K562 (cell line): ENCODE results near the gene TMEM217. TPM values are rescaled to one million over a fixed set of nuclear protein-coding genes. Genes with fewer than 3 reads are reported as not detected.
A peak's percentile ranks its signal among the peaks of the same experiment; 100 is the strongest.

Experiments
- DDX20 ChIP-seq: fragments of 450-650 bp; IDR thresholded peaks from 2 replicates; pipeline ENCODE4 v1.6.1; 2016; ENCODE audit warnings: missing genetic modification characterization, low read depth, mild to moderate bottlenecking, missing compliant biosample characterization, moderate library complexity
- MYC ChIP-seq, 2 experiments: fragments of 250-450 bp in 1 of 2; sonication (Bioruptor Pico) in 1 of 2; IDR thresholded peaks; 2 replicates each; pipeline versions ENCODE4 v1.5.1 to v1.6.1; 2012 to 2021; ENCODE audit warnings: low read depth in 2 of 2, borderline replicate concordance in 1 of 2, improper control_type of control experiment in 1 of 2, low read length in 1 of 2, mild to moderate bottlenecking in 1 of 2, moderate library complexity in 1 of 2
- ZNF253 ChIP-seq: fragments of 250-450 bp; sonication (Bioruptor Pico); conservative IDR thresholded peaks from 2 replicates; pipeline ENCODE4 v1.6.1; 2021; ENCODE audit warnings: mild to moderate bottlenecking
- polyA plus RNA-seq, 8 experiments: library from polyadenylated mRNA; depleted of rRNA in 4 of 8; stranded (reverse) in 5 of 8; unstranded in 3 of 8; fragments of >200 nt; fragmentation: Nextera tagmentation in 2 of 8; fragmentation: Illumina TruSeq in 1 of 8; extraction: Ambion mirVana in 2 of 8; extraction: Trizol in 1 of 8; gene quantifications; 2 replicates each; pipeline versions ENCODE4 v1.2.1 to v1.2.3, GENCODE V29; 2011 to 2014; ENCODE audit warnings: inconsistent platforms in 1 of 8, missing spikeins in 1 of 8
- total RNA-seq, 7 experiments: library from RNA; depleted of rRNA in 6 of 7; stranded (reverse); fragments of >200 nt in 6 of 7; fragmentation: Illumina TruSeq in 2 of 7; extraction: Trizol in 2 of 7; gene quantifications; 2 replicates each; pipeline versions ENCODE4 v1.2.1 to v1.2.3, GENCODE V29; 2011 to 2021; ENCODE audit warnings: low replicate concordance in 1 of 7
- TF ChIP-seq, protein P1 (sequence below): sonication (generic); formaldehyde crosslinking; IDR thresholded peaks from 2 replicates; pipeline ENCODE4 v1.9.0; 2022; ENCODE audit warnings: mild to moderate bottlenecking, missing genetic modification reagents
- TF ChIP-seq, protein P2 (sequence below): fragments of 450-650 bp; formaldehyde crosslinking; IDR thresholded peaks from 2 replicates; pipeline ENCODE4 v1.4.0; 2020; ENCODE audit warnings: mild to moderate bottlenecking, moderate library complexity
- TF ChIP-seq, protein P3 (sequence below): fragments of 450-650 bp; IDR thresholded peaks from 2 replicates; pipeline ENCODE4 v1.6.1; 2016; ENCODE audit warnings: mild to moderate bottlenecking, moderate library complexity
- TF ChIP-seq, protein P4 (sequence below): fragments of 450-650 bp; conservative IDR thresholded peaks from 2 replicates; pipeline ENCODE4 v1.6.1; 2016; ENCODE audit warnings: missing genetic modification characterization, low read depth, mild to moderate bottlenecking, control low read depth, missing compliant biosample characterization
- TF ChIP-seq, protein P5 (sequence below): fragments of 250-450 bp; sonication (Bioruptor Pico); IDR thresholded peaks from 2 replicates; pipeline ENCODE4 v1.5.0; 2020; ENCODE audit warnings: mild to moderate bottlenecking

The TMEM217 gene
- total and polyA plus RNA-seq, 9 of the 15 experiments (the other 6 are each of a cell fraction or from before 2014, with no cell fraction given): 1.3 to 8.0 (median 1.9) TPM

DNA sequence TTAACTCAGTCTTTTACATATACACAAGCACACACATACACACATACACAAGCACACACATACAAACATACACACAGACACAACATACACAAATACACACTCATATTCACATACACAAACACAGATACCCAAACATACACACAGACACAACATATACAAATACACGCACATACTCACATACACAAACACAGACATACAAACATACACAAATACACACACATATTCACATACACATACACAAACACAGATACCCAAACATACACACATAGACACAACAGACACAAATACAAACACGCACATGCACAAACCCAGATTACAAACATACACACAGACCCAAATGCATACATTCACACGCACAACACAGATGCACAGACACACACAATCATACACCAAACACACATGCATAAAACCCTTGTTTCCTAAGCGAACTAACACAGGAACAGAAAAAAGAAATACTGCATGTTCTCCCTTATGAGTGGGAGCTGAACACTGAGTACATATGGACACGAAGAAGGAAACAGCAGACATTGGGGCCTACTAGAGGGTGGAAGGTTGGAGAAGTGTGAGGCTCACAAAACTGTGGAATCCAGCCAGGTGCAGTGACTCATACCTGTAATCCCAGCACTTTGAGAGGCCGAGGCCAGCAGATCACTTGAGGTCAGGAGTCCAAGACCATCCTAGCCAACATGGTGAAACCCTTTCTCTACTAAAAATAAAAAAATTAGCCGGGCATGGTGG, 53.8 kb downstream of the TMEM217 start (continued):
- TF ChIP-seq MYC (IDR thresholded peaks at IDR 0.05; ENCODE audit: low read depth, low read length) (no peak), MYC (CRISPR knock-in tag; IDR thresholded peaks at IDR 0.05; ENCODE audit: borderline replicate concordance, low read depth) (no peak), DDX20 (tag) (no peak), ZNF253 (CRISPR knock-in tag) (no peak)
- TF ChIP-seq, protein P1, sequence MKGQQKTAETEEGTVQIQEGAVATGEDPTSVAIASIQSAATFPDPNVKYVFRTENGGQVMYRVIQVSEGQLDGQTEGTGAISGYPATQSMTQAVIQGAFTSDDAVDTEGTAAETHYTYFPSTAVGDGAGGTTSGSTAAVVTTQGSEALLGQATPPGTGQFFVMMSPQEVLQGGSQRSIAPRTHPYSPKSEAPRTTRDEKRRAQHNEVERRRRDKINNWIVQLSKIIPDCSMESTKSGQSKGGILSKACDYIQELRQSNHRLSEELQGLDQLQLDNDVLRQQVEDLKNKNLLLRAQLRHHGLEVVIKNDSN (CRISPR knock-in tag): no peak
- TF ChIP-seq, protein P2, sequence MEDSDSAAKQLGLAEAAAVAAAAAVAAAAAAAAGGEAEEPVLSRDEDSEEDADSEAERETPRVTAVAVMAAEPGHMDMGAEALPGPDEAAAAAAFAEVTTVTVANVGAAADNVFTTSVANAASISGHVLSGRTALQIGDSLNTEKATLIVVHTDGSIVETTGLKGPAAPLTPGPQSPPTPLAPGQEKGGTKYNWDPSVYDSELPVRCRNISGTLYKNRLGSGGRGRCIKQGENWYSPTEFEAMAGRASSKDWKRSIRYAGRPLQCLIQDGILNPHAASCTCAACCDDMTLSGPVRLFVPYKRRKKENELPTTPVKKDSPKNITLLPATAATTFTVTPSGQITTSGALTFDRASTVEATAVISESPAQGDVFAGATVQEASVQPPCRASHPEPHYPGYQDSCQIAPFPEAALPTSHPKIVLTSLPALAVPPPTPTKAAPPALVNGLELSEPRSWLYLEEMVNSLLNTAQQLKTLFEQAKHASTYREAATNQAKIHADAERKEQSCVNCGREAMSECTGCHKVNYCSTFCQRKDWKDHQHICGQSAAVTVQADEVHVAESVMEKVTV (CRISPR knock-in tag): no peak
- TF ChIP-seq, protein P3, sequence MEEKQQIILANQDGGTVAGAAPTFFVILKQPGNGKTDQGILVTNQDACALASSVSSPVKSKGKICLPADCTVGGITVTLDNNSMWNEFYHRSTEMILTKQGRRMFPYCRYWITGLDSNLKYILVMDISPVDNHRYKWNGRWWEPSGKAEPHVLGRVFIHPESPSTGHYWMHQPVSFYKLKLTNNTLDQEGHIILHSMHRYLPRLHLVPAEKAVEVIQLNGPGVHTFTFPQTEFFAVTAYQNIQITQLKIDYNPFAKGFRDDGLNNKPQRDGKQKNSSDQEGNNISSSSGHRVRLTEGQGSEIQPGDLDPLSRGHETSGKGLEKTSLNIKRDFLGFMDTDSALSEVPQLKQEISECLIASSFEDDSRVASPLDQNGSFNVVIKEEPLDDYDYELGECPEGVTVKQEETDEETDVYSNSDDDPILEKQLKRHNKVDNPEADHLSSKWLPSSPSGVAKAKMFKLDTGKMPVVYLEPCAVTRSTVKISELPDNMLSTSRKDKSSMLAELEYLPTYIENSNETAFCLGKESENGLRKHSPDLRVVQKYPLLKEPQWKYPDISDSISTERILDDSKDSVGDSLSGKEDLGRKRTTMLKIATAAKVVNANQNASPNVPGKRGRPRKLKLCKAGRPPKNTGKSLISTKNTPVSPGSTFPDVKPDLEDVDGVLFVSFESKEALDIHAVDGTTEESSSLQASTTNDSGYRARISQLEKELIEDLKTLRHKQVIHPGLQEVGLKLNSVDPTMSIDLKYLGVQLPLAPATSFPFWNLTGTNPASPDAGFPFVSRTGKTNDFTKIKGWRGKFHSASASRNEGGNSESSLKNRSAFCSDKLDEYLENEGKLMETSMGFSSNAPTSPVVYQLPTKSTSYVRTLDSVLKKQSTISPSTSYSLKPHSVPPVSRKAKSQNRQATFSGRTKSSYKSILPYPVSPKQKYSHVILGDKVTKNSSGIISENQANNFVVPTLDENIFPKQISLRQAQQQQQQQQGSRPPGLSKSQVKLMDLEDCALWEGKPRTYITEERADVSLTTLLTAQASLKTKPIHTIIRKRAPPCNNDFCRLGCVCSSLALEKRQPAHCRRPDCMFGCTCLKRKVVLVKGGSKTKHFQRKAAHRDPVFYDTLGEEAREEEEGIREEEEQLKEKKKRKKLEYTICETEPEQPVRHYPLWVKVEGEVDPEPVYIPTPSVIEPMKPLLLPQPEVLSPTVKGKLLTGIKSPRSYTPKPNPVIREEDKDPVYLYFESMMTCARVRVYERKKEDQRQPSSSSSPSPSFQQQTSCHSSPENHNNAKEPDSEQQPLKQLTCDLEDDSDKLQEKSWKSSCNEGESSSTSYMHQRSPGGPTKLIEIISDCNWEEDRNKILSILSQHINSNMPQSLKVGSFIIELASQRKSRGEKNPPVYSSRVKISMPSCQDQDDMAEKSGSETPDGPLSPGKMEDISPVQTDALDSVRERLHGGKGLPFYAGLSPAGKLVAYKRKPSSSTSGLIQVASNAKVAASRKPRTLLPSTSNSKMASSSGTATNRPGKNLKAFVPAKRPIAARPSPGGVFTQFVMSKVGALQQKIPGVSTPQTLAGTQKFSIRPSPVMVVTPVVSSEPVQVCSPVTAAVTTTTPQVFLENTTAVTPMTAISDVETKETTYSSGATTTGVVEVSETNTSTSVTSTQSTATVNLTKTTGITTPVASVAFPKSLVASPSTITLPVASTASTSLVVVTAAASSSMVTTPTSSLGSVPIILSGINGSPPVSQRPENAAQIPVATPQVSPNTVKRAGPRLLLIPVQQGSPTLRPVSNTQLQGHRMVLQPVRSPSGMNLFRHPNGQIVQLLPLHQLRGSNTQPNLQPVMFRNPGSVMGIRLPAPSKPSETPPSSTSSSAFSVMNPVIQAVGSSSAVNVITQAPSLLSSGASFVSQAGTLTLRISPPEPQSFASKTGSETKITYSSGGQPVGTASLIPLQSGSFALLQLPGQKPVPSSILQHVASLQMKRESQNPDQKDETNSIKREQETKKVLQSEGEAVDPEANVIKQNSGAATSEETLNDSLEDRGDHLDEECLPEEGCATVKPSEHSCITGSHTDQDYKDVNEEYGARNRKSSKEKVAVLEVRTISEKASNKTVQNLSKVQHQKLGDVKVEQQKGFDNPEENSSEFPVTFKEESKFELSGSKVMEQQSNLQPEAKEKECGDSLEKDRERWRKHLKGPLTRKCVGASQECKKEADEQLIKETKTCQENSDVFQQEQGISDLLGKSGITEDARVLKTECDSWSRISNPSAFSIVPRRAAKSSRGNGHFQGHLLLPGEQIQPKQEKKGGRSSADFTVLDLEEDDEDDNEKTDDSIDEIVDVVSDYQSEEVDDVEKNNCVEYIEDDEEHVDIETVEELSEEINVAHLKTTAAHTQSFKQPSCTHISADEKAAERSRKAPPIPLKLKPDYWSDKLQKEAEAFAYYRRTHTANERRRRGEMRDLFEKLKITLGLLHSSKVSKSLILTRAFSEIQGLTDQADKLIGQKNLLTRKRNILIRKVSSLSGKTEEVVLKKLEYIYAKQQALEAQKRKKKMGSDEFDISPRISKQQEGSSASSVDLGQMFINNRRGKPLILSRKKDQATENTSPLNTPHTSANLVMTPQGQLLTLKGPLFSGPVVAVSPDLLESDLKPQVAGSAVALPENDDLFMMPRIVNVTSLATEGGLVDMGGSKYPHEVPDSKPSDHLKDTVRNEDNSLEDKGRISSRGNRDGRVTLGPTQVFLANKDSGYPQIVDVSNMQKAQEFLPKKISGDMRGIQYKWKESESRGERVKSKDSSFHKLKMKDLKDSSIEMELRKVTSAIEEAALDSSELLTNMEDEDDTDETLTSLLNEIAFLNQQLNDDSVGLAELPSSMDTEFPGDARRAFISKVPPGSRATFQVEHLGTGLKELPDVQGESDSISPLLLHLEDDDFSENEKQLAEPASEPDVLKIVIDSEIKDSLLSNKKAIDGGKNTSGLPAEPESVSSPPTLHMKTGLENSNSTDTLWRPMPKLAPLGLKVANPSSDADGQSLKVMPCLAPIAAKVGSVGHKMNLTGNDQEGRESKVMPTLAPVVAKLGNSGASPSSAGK: peak; percentile 74
- TF ChIP-seq, protein P4, sequence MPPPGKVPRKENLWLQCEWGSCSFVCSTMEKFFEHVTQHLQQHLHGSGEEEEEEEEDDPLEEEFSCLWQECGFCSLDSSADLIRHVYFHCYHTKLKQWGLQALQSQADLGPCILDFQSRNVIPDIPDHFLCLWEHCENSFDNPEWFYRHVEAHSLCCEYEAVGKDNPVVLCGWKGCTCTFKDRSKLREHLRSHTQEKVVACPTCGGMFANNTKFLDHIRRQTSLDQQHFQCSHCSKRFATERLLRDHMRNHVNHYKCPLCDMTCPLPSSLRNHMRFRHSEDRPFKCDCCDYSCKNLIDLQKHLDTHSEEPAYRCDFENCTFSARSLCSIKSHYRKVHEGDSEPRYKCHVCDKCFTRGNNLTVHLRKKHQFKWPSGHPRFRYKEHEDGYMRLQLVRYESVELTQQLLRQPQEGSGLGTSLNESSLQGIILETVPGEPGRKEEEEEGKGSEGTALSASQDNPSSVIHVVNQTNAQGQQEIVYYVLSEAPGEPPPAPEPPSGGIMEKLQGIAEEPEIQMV (tag): peak; percentile 47; the same call in 1 of the 2 replicates
- TF ChIP-seq, protein P5, sequence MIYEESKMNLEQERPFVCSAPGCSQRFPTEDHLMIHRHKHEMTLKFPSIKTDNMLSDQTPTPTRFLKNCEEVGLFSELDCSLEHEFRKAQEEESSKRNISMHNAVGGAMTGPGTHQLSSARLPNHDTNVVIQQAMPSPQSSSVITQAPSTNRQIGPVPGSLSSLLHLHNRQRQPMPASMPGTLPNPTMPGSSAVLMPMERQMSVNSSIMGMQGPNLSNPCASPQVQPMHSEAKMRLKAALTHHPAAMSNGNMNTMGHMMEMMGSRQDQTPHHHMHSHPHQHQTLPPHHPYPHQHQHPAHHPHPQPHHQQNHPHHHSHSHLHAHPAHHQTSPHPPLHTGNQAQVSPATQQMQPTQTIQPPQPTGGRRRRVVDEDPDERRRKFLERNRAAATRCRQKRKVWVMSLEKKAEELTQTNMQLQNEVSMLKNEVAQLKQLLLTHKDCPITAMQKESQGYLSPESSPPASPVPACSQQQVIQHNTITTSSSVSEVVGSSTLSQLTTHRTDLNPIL (CRISPR knock-in tag): no peak
